SK-N-SH (cell line): ENCODE data around the gene TRIP11. TPM values are rescaled to one million over a fixed set of nuclear protein-coding genes. Genes with fewer than 3 reads are reported as not detected.
"Not testable (repeated sequence)": the region's sequence is repeated elsewhere in the genome, so short reads cannot be mapped to it uniquely, and the experiment has no call there.

Experiments used
- CTCF ChIA-PET: fragments of 300-600, 350-600 bp; formaldehyde crosslinking; extraction: SDS; loops from one replicate; lab custom pipeline; 2021; lab: Yijun Ruan, JAX
- POLR2A ChIA-PET: fragments of 350-600 bp; sonication (Branson Sonifier 250); formaldehyde crosslinking; extraction: SDS; loops from one replicate; lab custom pipeline; 2020; ENCODE audit warnings: antibody characterized with exemption, inconsistent platforms; lab: Yijun Ruan, JAX
- DNase-seq: peaks from one replicate; pipeline ENCODE4 v3.0.0; 2012
- H2AFZ ChIP-seq: fragments of 200-600 bp; sonication (generic); 2 replicates; pipeline ENCODE4 v1.8.1; 2016; ENCODE audit warnings: antibody characterized with exemption, mild to moderate bottlenecking, low read depth
- H3F3A ChIP-seq: fragments of 200-600 bp; sonication (generic); replicated peaks from 2 replicates; pipeline ENCODE3; 2016; ENCODE audit warnings: antibody characterized with exemption, mild to moderate bottlenecking; ENCODE audit not compliant: insufficient read depth
- H3K27ac ChIP-seq, 2 experiments: fragments of 200-500 bp in 1 of 2; fragments of 200-600 bp in 1 of 2; sonication (Bioruptor generic) in 1 of 2; sonication (generic), shearing (Covaris generic) in 1 of 2; 2 replicates each; pipeline versions ENCODE4 v1.5.1 to v1.6.1; 2014 to 2016; ENCODE audit warnings: low read depth in 2 of 2, inconsistent platforms in 1 of 2, low read length in 1 of 2, mild to moderate bottlenecking in 1 of 2, mixed read lengths in 1 of 2
- H3K27me3 ChIP-seq: fragments of 200-600 bp; sonication (generic), shearing (Covaris generic); 2 replicates; pipeline ENCODE4 v1.6.1; 2016; ENCODE audit warnings: mixed run types; ENCODE audit not compliant: insufficient read depth
- H3K36me3 ChIP-seq, 2 experiments: fragments of 200-500 bp in 1 of 2; fragments of 200-600 bp in 1 of 2; sonication (Bioruptor generic) in 1 of 2; sonication (generic) in 1 of 2; replicated peaks in 1 of 2; 2 replicates each; pipeline versions ENCODE3 to v1.5.1; 2014 to 2016; ENCODE audit warnings: low read length in 1 of 2, mild to moderate bottlenecking in 1 of 2; ENCODE audit not compliant: insufficient read depth in 2 of 2, control insufficient read depth in 1 of 2
- H3K4me1 ChIP-seq, 2 experiments: fragments of 200-500 bp in 1 of 2; fragments of 200-600 bp in 1 of 2; sonication (Bioruptor generic) in 1 of 2; sonication (generic), shearing (Covaris generic) in 1 of 2; 2 replicates each; pipeline versions ENCODE4 v1.5.1 to v1.6.1; 2014 to 2016; ENCODE audit warnings: low read depth in 1 of 2, low read length in 1 of 2, mixed run types in 1 of 2; ENCODE audit not compliant: insufficient read depth in 2 of 2, control insufficient read depth in 1 of 2
- H3K4me2 ChIP-seq: fragments of 200-600 bp; sonication (generic), shearing (Covaris generic); 2 replicates; pipeline ENCODE4 v1.6.1; 2017; ENCODE audit warnings: mixed run types
- H3K4me3 ChIP-seq, 2 experiments: fragments of 200-500 bp in 1 of 2; fragments of 200-600 bp in 1 of 2; sonication (Bioruptor generic) in 1 of 2; sonication (generic), shearing (Covaris generic) in 1 of 2; 2 replicates each; pipeline versions ENCODE4 v1.5.1 to v1.8.1; 2014 to 2016; ENCODE audit warnings: low read depth in 2 of 2, inconsistent platforms in 1 of 2, low read length in 1 of 2, mild to moderate bottlenecking in 1 of 2, mixed read lengths in 1 of 2, moderate library complexity in 1 of 2
- H3K79me2 ChIP-seq: fragments of 200-600 bp; sonication (generic); 2 replicates; pipeline ENCODE4 v1.8.1; 2017; ENCODE audit warnings: mild to moderate bottlenecking; ENCODE audit not compliant: insufficient read depth
- H3K9ac ChIP-seq: fragments of 200-600 bp; sonication (generic); 2 replicates; pipeline ENCODE4 v1.6.1; 2017; ENCODE audit warnings: mixed run types
- H3K9me2 ChIP-seq: fragments of 200-600 bp; sonication (generic); 2 replicates; pipeline ENCODE4 v1.6.1; 2017; ENCODE audit warnings: mixed run types
- H3K9me3 ChIP-seq: fragments of 200-600 bp; sonication (generic); 2 replicates; pipeline ENCODE4 v1.6.1; 2017; ENCODE audit warnings: mixed run types, mild to moderate bottlenecking, moderate library complexity
- H4K20me1 ChIP-seq: fragments of 200-600 bp; sonication (generic); 2 replicates; pipeline ENCODE4 v1.6.1; 2017; ENCODE audit warnings: mild to moderate bottlenecking, mixed run types; ENCODE audit not compliant: insufficient read depth
- ELF1 ChIP-seq: IDR thresholded peaks from 2 replicates; pipeline ENCODE4 v1.4.0; 2012
- FOSL2 ChIP-seq: IDR thresholded peaks from 2 replicates; pipeline ENCODE4 v1.4.0; 2012; ENCODE audit warnings: low read depth, mild to moderate bottlenecking, moderate library complexity, borderline replicate concordance
- FOXJ3 ChIP-seq: sonication (generic); formaldehyde crosslinking; IDR thresholded peaks from 2 replicates; pipeline ENCODE4 v1.5.1; 2020; ENCODE audit warnings: mild to moderate bottlenecking, missing genetic modification reagents
- GABPA ChIP-seq: IDR thresholded peaks from 2 replicates; pipeline ENCODE4 v1.4.0; 2012; ENCODE audit warnings: low read depth, mild to moderate bottlenecking
- MAX ChIP-seq: IDR thresholded peaks from 2 replicates; pipeline ENCODE4 v1.4.0; 2012; ENCODE audit warnings: low read depth
- RAD21 ChIP-seq: IDR thresholded peaks from 2 replicates; pipeline ENCODE4 v1.6.1; 2012; ENCODE audit warnings: mild to moderate bottlenecking, low read length
- RXRA ChIP-seq: IDR thresholded peaks from 2 replicates; pipeline ENCODE4 v1.4.0; 2012; ENCODE audit warnings: low read depth, mild to moderate bottlenecking, borderline replicate concordance
- SIN3A ChIP-seq: IDR thresholded peaks from 2 replicates; pipeline ENCODE4 v1.6.1; 2012; ENCODE audit warnings: low read depth, mild to moderate bottlenecking, low read length, moderate library complexity, borderline replicate concordance
- WGBS: methylation state at CpG from one replicate; pipeline ENCODE4 v1.1.6; 2017; ENCODE audit warnings: low lambda C conversion rate; 5-methylcytosine and 5-hydroxymethylcytosine counted together
- polyA plus RNA-seq, 3 experiments: library from polyadenylated mRNA; depleted of rRNA; stranded (reverse); fragments of >200 nt; gene quantifications; 2 replicates each; pipeline ENCODE4 v1.2.3, GENCODE V29; 2012
- TF ChIP-seq, protein P1 (sequence below): fragments of 150-350 bp; IDR thresholded peaks from 2 replicates; pipeline ENCODE4 v1.6.1; 2016; ENCODE audit warnings: mild to moderate bottlenecking, low read depth, low read length

TRIP11 gene
- polyA plus RNA-seq, 1 of the 3 experiments (the other 2 are of a cell fraction) = 4.6 TPM

DNA sequence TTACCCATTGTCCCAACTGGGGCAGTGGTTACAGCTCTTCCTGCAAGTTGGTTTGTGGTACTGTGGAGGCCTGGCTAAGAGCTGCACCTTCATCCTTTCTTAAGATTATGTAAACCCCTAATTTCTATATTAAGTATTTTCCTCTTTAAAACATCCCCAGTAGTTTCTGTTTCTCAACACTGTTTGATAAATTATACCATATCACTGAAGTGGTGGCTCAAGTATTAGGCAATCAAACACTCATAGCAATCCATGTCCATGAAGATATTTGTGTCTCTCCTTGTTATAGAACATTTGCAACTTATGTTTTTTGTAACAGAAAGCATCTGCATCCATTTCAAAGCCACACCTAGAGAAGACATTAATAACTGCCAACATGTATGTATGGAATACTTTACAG, 34.7 kb upstream of the TRIP11 start (continued):
- TF ChIP-seq, protein P1, sequence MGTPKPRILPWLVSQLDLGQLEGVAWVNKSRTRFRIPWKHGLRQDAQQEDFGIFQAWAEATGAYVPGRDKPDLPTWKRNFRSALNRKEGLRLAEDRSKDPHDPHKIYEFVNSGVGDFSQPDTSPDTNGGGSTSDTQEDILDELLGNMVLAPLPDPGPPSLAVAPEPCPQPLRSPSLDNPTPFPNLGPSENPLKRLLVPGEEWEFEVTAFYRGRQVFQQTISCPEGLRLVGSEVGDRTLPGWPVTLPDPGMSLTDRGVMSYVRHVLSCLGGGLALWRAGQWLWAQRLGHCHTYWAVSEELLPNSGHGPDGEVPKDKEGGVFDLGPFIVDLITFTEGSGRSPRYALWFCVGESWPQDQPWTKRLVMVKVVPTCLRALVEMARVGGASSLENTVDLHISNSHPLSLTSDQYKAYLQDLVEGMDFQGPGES = no peak

GRCh38 chr14:92058006-92058917, 18.4 kb upstream of the TRIP11 start:
- TF ChIP-seq RAD21 = no peak
- no peak for TF ChIP-seq ELF1
- ChIA-PET POLR2A (no interaction called here), CTCF (interaction anchor here (1.3 kb wide), 1 partner anchor 24 kb away, joined by 4 read pairs; no protein-coding TSS in a partner anchor)
- Histone ChIP-seq H3K4me1 (no peaks in the 10 kb centered on the region), H3K27me3 (no peaks in the 10 kb centered on the region), H3K9me3 (no peaks in the 10 kb centered on the region), H3K9me2 (no peaks in the 10 kb centered on the region), H3K36me3 (peaks cover 6 to 9% of the 10 kb centered on the region in 2 experiments), H3K79me2 (no peaks in the 10 kb centered on the region), H3K9ac (no peak overlapping the region), H3K4me3 (no peak overlapping the region), H4K20me1 (no peaks in the 10 kb centered on the region), H2AFZ (no peak overlapping the region), H3K4me2 (no peak overlapping the region), H3K27ac (no peak overlapping the region), H3F3A (peaks cover 6% of the 10 kb centered on the region)
- DNase-seq = no peak
- WGBS = 85% methylated on average over 9 of the region's 9 CpGs

- ChIA-PET POLR2A (no interaction called here), CTCF (interaction anchor here (1.0 kb wide), 1 partner anchor 9 kb away, joined by 4 read pairs; no protein-coding TSS in a partner anchor)
- no peaks in the 10 kb centered on the region for H3K27me3 ChIP-seq
- no peak for DNase-seq
- no peak overlapping the region for H3K4me3 ChIP-seq
- no peaks in the 10 kb centered on the region for H3K9me2 ChIP-seq
- H4K20me1 ChIP-seq = no peaks in the 10 kb centered on the region
- no peaks in the 10 kb centered on the region for H3K4me1 ChIP-seq
- H3K79me2 ChIP-seq = no peaks in the 10 kb centered on the region
- no peak overlapping the region for H3K4me2 ChIP-seq
- no peak overlapping the region for H3K27ac ChIP-seq
- no peaks in the 10 kb centered on the region for H3F3A ChIP-seq
- no peak overlapping the region for H3K9ac ChIP-seq
- WGBS = 83% methylated on average over 3 of the region's 3 CpGs
- no peaks in the 10 kb centered on the region for H3K36me3 ChIP-seq
- H3K9me3 ChIP-seq = no peaks in the 10 kb centered on the region
- no peak overlapping the region for H2AFZ ChIP-seq
- TF ChIP-seq RAD21 (no peak), RXRA (no peak), FOXJ3 (CRISPR knock-in tag) (no peak), GABPA (no peak), FOSL2 (no peak), SIN3A (no peak), MAX (no peak)
These were observed 9.9 kb upstream of the TRIP11 start for GRCh38 chr14:92049781-92050180.

GRCh38 chr14:92049221-92049620, 9.4 kb upstream of the TRIP11 start:
- H2AFZ ChIP-seq, H3K9ac ChIP-seq, H3K27ac ChIP-seq, H3F3A ChIP-seq, H3K36me3 ChIP-seq, H3K4me1 ChIP-seq, H3K9me3 ChIP-seq, H3K79me2 ChIP-seq, H3K4me3 ChIP-seq, H3K9me2 ChIP-seq, POLR2A ChIA-PET, DNase-seq, H4K20me1 ChIP-seq, H3K27me3 ChIP-seq, H3K4me2 ChIP-seq: not testable (repeated sequence)
- CTCF ChIA-PET = interaction anchor here (1.0 kb wide), 1 partner anchor 9 kb away, joined by 4 read pairs; no protein-coding TSS in a partner anchor
- WGBS = 90% methylated on average over 12 of the region's 12 CpGs

DNA sequence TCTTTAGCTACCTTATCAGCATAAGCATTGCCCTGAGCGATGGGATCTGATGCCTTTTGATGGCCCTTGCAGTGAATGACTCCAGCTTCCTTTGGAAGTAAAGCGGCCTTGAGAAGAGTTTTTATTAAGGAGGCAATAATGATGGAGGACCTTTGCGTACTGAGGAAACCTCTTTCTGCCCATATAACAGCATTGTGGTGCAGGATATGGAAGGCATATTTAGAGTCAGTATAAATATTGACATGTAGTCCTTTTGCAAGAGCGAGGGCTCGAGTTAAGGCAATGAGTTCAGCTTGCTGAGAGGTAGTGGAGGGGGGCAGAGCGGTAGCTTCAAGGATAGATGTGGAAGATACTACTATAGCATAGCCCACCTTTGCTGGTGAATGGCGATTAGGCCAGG, 6.0 kb upstream of the TRIP11 start:
- H3K27me3 ChIP-seq, DNase-seq, H3K4me3 ChIP-seq, H3K27ac ChIP-seq, H3F3A ChIP-seq, H3K9me3 ChIP-seq, CTCF ChIA-PET, H4K20me1 ChIP-seq, H2AFZ ChIP-seq, POLR2A ChIA-PET, H3K4me1 ChIP-seq, H3K79me2 ChIP-seq, H3K9me2 ChIP-seq, H3K36me3 ChIP-seq, H3K9ac ChIP-seq, H3K4me2 ChIP-seq: not testable (repeated sequence)
- WGBS = 87% methylated on average over 7 of the region's 7 CpGs
